Skeletal muscle cell (primary cell): ENCODE measurements around the gene ULK3.

Experiments
- DNase-seq: peaks from one replicate; pipeline ENCODE4 v3.0.0-alpha.2; 2010; ENCODE audit warnings: low read depth
- H3K4me3 ChIP-seq: 2 replicates; pipeline ENCODE4 v1.5.1; 2011; ENCODE audit warnings: low read depth, mild to moderate bottlenecking, control low read depth, low read length, moderate library complexity

Gene ULK3

GRCh38 chr15:74869726-74870407, 26.9 kb upstream of the ULK3 start:
- H3K4me3 ChIP-seq, result no peak overlapping the region
- no peak for DNase-seq

- no peak overlapping the region for H3K4me3 ChIP-seq
- DNase-seq, result no peak
Measured at GRCh38 chr15:74869372-74869725, 26.4 kb upstream of the ULK3 start.

GRCh38 chr15:74868059-74868458, 25.1 kb upstream of the ULK3 start:
- H3K4me3 ChIP-seq, result no peak overlapping the region
- no peak for DNase-seq

- no peak for DNase-seq
- H3K4me3 ChIP-seq, result no peak overlapping the region
Measured at GRCh38 chr15:74867466-74868038, 24.6 kb upstream of the ULK3 start.

GRCh38 chr15:74866090-74866489, 23.1 kb upstream of the ULK3 start:
- no peak for DNase-seq
- H3K4me3 ChIP-seq, result no peak overlapping the region

GRCh38 chr15:74865316-74865715, 22.4 kb upstream of the ULK3 start:
- H3K4me3 ChIP-seq, result no peak overlapping the region
- no peak for DNase-seq

GRCh38 chr15:74864296-74864695, 21.3 kb upstream of the ULK3 start:
- no peak for DNase-seq
- H3K4me3 ChIP-seq, result no peak overlapping the region

GRCh38 chr15:74863239-74864056, 20.5 kb upstream of the ULK3 start:
- DNase-seq, result no peak
- no peak overlapping the region for H3K4me3 ChIP-seq

GRCh38 chr15:74858369-74858740, 15.4 kb upstream of the ULK3 start:
- no peak overlapping the region for H3K4me3 ChIP-seq
- no peak for DNase-seq

- H3K4me3 ChIP-seq, result no peak overlapping the region
- no peak for DNase-seq
Measured at GRCh38 chr15:74857671-74858368, 14.9 kb upstream of the ULK3 start.

GRCh38 chr15:74857082-74857655, 14.2 kb upstream of the ULK3 start:
- no peak overlapping the region for H3K4me3 ChIP-seq
- no peak for DNase-seq

GRCh38 chr15:74856537-74856936, 13.6 kb upstream of the ULK3 start:
- DNase-seq, result no peak
- H3K4me3 ChIP-seq, result no peak overlapping the region

GRCh38 chr15:74855857-74856256, 12.9 kb upstream of the ULK3 start:
- no peak overlapping the region for H3K4me3 ChIP-seq
- no peak for DNase-seq

- DNase-seq, result no peak
- H3K4me3 ChIP-seq, result no peak overlapping the region
Measured at GRCh38 chr15:74854453-74855022, 11.6 kb upstream of the ULK3 start.

GRCh38 chr15:74851960-74852359, 9.0 kb upstream of the ULK3 start:
- DNase-seq, result no peak
- H3K4me3 ChIP-seq, result no peak overlapping the region

GRCh38 chr15:74850393-74850792, 7.4 kb upstream of the ULK3 start:
- no peak for DNase-seq

GRCh38 chr15:74847432-74847831, 4.5 kb upstream of the ULK3 start:
- no peak for DNase-seq
- no peak overlapping the region for H3K4me3 ChIP-seq

More at GRCh38 chr15:74850393-74850792, 7.4 kb upstream of the ULK3 start:
- no peak overlapping the region for H3K4me3 ChIP-seq

GRCh38 chr15:74845581-74845980, 2.6 kb upstream of the ULK3 start:
- no peak overlapping the region for H3K4me3 ChIP-seq
- DNase-seq, result no peak

- DNase-seq, result no peak
- H3K4me3 ChIP-seq, result no peak overlapping the region
Measured at GRCh38 chr15:74845208-74845568, 2.2 kb upstream of the ULK3 start.
